Measurements from ENCODE around the gene MPI.

MPI gene

GRCh38 chr15:74889883-74890664, at the start of gene MPI:
Gene MPI (plus strand): TSS chr15:74890042. CDS start chr15:74890074, 32 bp downstream.
- H3K4me3 Mint-ChIP-seq = peak within 1 kb of the TSS; percentile 91
- ATAC-seq (peak; percentile 99), DNase-seq (peak; percentile 90)
- H3K9me3 Mint-ChIP-seq = no peaks in the 10 kb centered on the region
- no peaks in the 10 kb centered on the region for H3K27me3 Mint-ChIP-seq
- H3K4me1 Mint-ChIP-seq = peaks cover 51% of the 10 kb centered on the region
- H3K27ac Mint-ChIP-seq = peak within 1 kb of the TSS; percentile 93
- H3K36me3 Mint-ChIP-seq (ENCODE audit: low read depth) = peaks cover 22% of the 10 kb centered on the region

GRCh38 chr15:74840851-74841775, 48.7 kb upstream of the MPI start:
- Mint-ChIP-seq H3K9me3 (no peaks in the 10 kb centered on the region), H3K4me1 (peaks cover 46% of the 10 kb centered on the region), H3K27me3 (no peaks in the 10 kb centered on the region), H3K36me3 (ENCODE audit: low read depth) (peaks cover 7% of the 10 kb centered on the region), H3K4me3 (peak overlapping the region; percentile 89), H3K27ac (peak overlapping the region; percentile 15)
- DNase-seq (no peak), ATAC-seq (no peak)

GRCh38 chr15:74841891-74842373, 47.9 kb upstream of the MPI start:
- Mint-ChIP-seq H3K4me1 (peaks cover 48% of the 10 kb centered on the region), H3K36me3 (ENCODE audit: low read depth) (peaks cover 9% of the 10 kb centered on the region)

GRCh38 chr15:74842581-74843444, 47.0 kb upstream of the MPI start, which contains the start of gene ULK3:
Gene ULK3 (minus strand): TSS chr15:74843156. CDS start chr15:74843105, 51 bp downstream.
- Mint-ChIP-seq H3K27ac (peak within 1 kb of the TSS; percentile 91), H3K27me3 (no peaks in the 10 kb centered on the region), H3K4me3 (peak within 1 kb of the TSS; percentile 89), H3K36me3 (ENCODE audit: low read depth) (peaks cover 8% of the 10 kb centered on the region), H3K4me1 (peaks cover 48% of the 10 kb centered on the region), H3K9me3 (no peaks in the 10 kb centered on the region)
- peak; percentile 83 for ATAC-seq
- peak; percentile 95 for DNase-seq

More at GRCh38 chr15:74841891-74842373, 47.9 kb upstream of the MPI start:
- Mint-ChIP-seq H3K27ac (peak overlapping the region; percentile 15), H3K9me3 (no peaks in the 10 kb centered on the region), H3K4me3 (peak overlapping the region; percentile 89), H3K27me3 (no peaks in the 10 kb centered on the region)
- ATAC-seq (no peak), DNase-seq (no peak)

DNA sequence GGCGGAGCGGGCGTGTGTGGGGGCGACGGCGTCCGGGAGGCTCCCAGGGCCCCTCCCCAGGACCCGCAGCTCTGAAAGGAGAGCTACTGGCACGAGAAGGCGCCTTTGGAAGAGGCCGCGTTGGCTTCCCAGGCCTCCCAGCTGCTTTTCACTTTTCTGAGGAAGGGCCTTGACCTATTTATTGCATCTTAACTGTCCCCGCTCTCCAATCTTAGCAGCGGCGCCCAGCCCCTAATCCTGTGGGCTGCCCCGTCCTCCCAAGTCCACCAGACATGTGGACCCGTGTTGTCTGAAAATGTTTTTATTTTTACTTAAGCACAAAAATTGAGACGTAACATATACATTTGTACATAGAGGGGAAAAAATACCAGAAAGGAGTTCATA, 46.4 kb upstream of the MPI start:
- H3K27me3 Mint-ChIP-seq = no peaks in the 10 kb centered on the region
- peak overlapping the region; percentile 89 for H3K4me3 Mint-ChIP-seq
- H3K9me3 Mint-ChIP-seq = no peaks in the 10 kb centered on the region
- H3K4me1 Mint-ChIP-seq = peaks cover 48% of the 10 kb centered on the region
- ATAC-seq (no peak), DNase-seq (no peak)
- peak overlapping the region; percentile 91 for H3K27ac Mint-ChIP-seq
- H3K36me3 Mint-ChIP-seq (ENCODE audit: low read depth) = peaks cover 8% of the 10 kb centered on the region

- H3K27ac Mint-ChIP-seq = peak overlapping the region; percentile 91
- H3K4me1 Mint-ChIP-seq = peaks cover 48% of the 10 kb centered on the region
- peaks cover 8% of the 10 kb centered on the region for H3K36me3 Mint-ChIP-seq (ENCODE audit: low read depth)
- ATAC-seq (no peak), DNase-seq (peak; percentile 18)
- H3K4me3 Mint-ChIP-seq = peak overlapping the region; percentile 89
- H3K9me3 Mint-ChIP-seq = no peaks in the 10 kb centered on the region
- no peaks in the 10 kb centered on the region for H3K27me3 Mint-ChIP-seq
Observed at GRCh38 chr15:74843891-74844299, 45.9 kb upstream of the MPI start.

GRCh38 chr15:74844319-74845207, 45.3 kb upstream of the MPI start:
- Mint-ChIP-seq H3K27ac (peak overlapping the region; percentile 86), H3K36me3 (ENCODE audit: low read depth) (peaks cover 9% of the 10 kb centered on the region), H3K9me3 (no peaks in the 10 kb centered on the region), H3K4me3 (peak overlapping the region; percentile 89), H3K4me1 (peaks cover 48% of the 10 kb centered on the region), H3K27me3 (no peaks in the 10 kb centered on the region)
- no peak for DNase-seq
- no peak for ATAC-seq

- Mint-ChIP-seq H3K36me3 (ENCODE audit: low read depth) (peaks cover 10% of the 10 kb centered on the region), H3K4me3 (peak overlapping the region; percentile 15), H3K27ac (peak overlapping the region; percentile 86), H3K27me3 (no peaks in the 10 kb centered on the region), H3K4me1 (peaks cover 48% of the 10 kb centered on the region), H3K9me3 (no peaks in the 10 kb centered on the region)
- DNase-seq (peak; percentile 44), ATAC-seq (peak; percentile 44)
Observed at GRCh38 chr15:74845208-74845568, 44.7 kb upstream of the MPI start.

DNA sequence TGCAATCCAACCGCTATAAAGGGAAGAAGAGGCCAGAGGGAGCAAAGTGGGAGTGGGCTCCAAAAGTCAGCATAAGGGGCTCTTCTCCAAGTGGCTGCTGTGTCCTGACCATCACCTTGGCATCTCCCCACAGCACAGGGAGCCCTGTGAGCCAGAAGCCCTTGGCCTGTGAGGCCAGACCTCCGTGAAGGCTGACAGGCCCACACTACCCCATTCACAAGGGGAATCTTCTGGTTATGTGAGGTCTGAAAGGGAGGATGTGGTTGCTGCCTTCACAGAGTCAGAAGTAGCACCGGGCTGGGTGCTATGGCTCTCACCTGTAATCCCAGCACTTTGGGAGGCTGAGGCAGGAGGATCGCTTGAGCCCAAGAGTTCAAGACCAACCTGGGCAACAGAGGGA, 44.3 kb upstream of the MPI start:
- ATAC-seq = no peak
- DNase-seq = no peak
- Mint-ChIP-seq H3K27ac (peak overlapping the region; percentile 86), H3K36me3 (ENCODE audit: low read depth) (peaks cover 10% of the 10 kb centered on the region), H3K27me3 (no peaks in the 10 kb centered on the region), H3K4me3 (peak overlapping the region; percentile 15), H3K4me1 (peaks cover 48% of the 10 kb centered on the region), H3K9me3 (no peaks in the 10 kb centered on the region)

DNA sequence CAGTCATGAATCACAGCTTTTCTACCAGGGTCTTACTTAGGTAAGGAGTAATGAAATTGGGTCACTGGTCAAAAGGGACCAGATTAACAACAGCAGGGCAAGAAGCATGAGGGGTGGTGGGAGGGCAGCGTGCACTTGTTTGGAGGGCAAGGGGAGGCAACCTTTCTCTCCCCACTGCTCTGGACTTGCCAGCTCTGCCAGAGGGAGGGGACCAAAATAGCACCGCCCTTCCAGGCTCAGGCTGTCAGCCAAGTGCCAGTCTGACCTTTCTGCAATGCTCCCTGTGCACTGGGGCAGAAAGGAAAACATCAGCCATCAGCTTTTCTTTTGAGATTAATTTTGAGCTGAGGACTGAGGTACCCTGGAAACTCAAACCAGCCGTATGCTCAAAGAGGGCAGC, 42.4 kb upstream of the MPI start:
- Mint-ChIP-seq H3K4me1 (peaks cover 30% of the 10 kb centered on the region), H3K27me3 (no peaks in the 10 kb centered on the region), H3K27ac (peak overlapping the region; percentile 5), H3K36me3 (ENCODE audit: low read depth) (peaks cover 9% of the 10 kb centered on the region), H3K4me3 (no peak overlapping the region), H3K9me3 (no peaks in the 10 kb centered on the region)
- no peak for ATAC-seq
- no peak for DNase-seq

- Mint-ChIP-seq H3K27ac (no peak overlapping the region), H3K27me3 (no peaks in the 10 kb centered on the region), H3K4me3 (no peak overlapping the region), H3K36me3 (ENCODE audit: low read depth) (peaks cover 6% of the 10 kb centered on the region), H3K4me1 (peaks cover 8% of the 10 kb centered on the region), H3K9me3 (no peaks in the 10 kb centered on the region)
- ATAC-seq (no peak), DNase-seq (no peak)
Observed at GRCh38 chr15:74850393-74850792, 39.4 kb upstream of the MPI start.

GRCh38 chr15:74851960-74852359, 37.9 kb upstream of the MPI start:
- H3K4me3 Mint-ChIP-seq = no peak overlapping the region
- no peak overlapping the region for H3K27ac Mint-ChIP-seq
- ATAC-seq = no peak
- H3K4me1 Mint-ChIP-seq = peaks cover 4% of the 10 kb centered on the region
- DNase-seq = no peak
- peaks cover 6% of the 10 kb centered on the region for H3K36me3 Mint-ChIP-seq (ENCODE audit: low read depth)
- H3K9me3 Mint-ChIP-seq = no peaks in the 10 kb centered on the region
- H3K27me3 Mint-ChIP-seq = no peaks in the 10 kb centered on the region

DNA sequence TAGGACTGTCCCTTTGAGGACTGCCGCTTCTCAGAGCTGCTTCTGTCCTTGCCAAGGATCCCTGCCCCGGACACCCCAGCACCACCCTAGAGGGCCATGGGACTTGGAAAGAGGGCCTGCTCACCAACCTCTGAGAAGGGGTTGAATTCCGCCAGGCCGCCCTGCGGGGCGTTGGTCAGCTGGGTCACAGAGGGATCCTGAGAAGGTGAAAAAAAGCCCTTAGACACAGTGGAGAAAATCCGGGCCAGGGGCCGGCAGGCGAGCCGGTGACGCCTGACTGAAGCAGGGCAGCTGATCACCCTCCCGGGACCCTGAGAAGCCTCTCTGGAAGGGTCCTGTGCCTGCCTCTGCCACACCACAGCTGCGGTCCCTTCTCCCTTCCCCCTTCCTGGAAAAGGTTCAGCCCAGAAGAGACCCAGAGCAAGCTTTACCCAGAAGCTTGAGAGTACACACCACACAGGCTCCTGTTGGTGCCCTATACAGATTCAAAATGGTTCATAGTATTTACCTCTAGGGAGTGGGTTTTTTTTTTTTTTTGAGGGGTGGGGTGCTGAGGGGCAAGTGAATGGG, 35.3 kb upstream of the MPI start:
- H3K9me3 Mint-ChIP-seq = no peaks in the 10 kb centered on the region
- H3K36me3 Mint-ChIP-seq (ENCODE audit: low read depth) = peaks cover 3% of the 10 kb centered on the region
- no peak for DNase-seq
- no peak overlapping the region for H3K4me3 Mint-ChIP-seq
- no peaks in the 10 kb centered on the region for H3K27me3 Mint-ChIP-seq
- peaks cover 29% of the 10 kb centered on the region for H3K4me1 Mint-ChIP-seq
- ATAC-seq = no peak
- no peak overlapping the region for H3K27ac Mint-ChIP-seq

Measured in activated naive CD8-positive, alpha-beta T cell treated with anti-CD3 and anti-CD28 coated beads, Interleukin-2, amount 50 U/mL, for 24 hours (primary cell).